HG03135 (cell line): Measurements from ENCODE around the gene MYH4.

Experiments
- ATAC-seq: cut with Tn5 transposase; IDR thresholded peaks from one replicate; pipeline ENCODE4 v1.9.1; 2021; ENCODE audit warnings: mild to moderate bottlenecking, moderate library complexity; ENCODE audit not compliant: unreplicated experiment

Gene MYH4

GRCh38 chr17:10469459-10469858, at the start of gene MYH4:
TSS of gene MYH4 (minus strand) at chr17:10469559. CDS start at chr17:10466745, 2,814 bp downstream.
- no peak for ATAC-seq

GRCh38 chr17:10518271-10519037, 49.1 kb upstream of the MYH4 start, which contains the start of gene MYH1:
TSS of gene MYH1 (minus strand) at chr17:10518542. CDS start at chr17:10516642, 1,900 bp downstream.
- ATAC-seq, result no peak

- ATAC-seq, result no peak
These were observed 47.3 kb upstream of the MYH4 start for GRCh38 chr17:10516638-10517037.

- no peak for ATAC-seq
These were observed 46.7 kb upstream of the MYH4 start for GRCh38 chr17:10516065-10516464.

GRCh38 chr17:10513299-10514067, 44.1 kb upstream of the MYH4 start:
- ATAC-seq, result no peak

- no peak for ATAC-seq
These were observed 43.5 kb upstream of the MYH4 start for GRCh38 chr17:10512856-10513255.

GRCh38 chr17:10499950-10500349, 30.6 kb upstream of the MYH4 start:
- ATAC-seq, result no peak

- ATAC-seq, result no peak
These were observed 22.6 kb upstream of the MYH4 start for GRCh38 chr17:10492004-10492403.

GRCh38 chr17:10482252-10482651, 12.9 kb upstream of the MYH4 start:
- ATAC-seq, result no peak

- no peak for ATAC-seq
These were observed 8.3 kb upstream of the MYH4 start for GRCh38 chr17:10477701-10478100.

- no peak for ATAC-seq
These were observed 5.2 kb upstream of the MYH4 start for GRCh38 chr17:10474536-10474935.

GRCh38 chr17:10471858-10472257, 2.5 kb upstream of the MYH4 start:
- no peak for ATAC-seq

- no peak for ATAC-seq
These were observed 6.0 kb downstream of the MYH4 start for GRCh38 chr17:10463402-10463801.

GRCh38 chr17:10460062-10460461, 9.3 kb downstream of the MYH4 start:
- no peak for ATAC-seq

GRCh38 chr17:10458701-10459100, 10.7 kb downstream of the MYH4 start:
- ATAC-seq, result no peak

- no peak for ATAC-seq
These were observed 11.4 kb downstream of the MYH4 start for GRCh38 chr17:10457952-10458351.

- no peak for ATAC-seq
These were observed 22.1 kb downstream of the MYH4 start for GRCh38 chr17:10447026-10447931.

GRCh38 chr17:10439816-10440215, 29.5 kb downstream of the MYH4 start:
- ATAC-seq, result no peak

- ATAC-seq, result no peak
These were observed 34.3 kb downstream of the MYH4 start for GRCh38 chr17:10435096-10435495.

GRCh38 chr17:10429421-10430045, 39.8 kb downstream of the MYH4 start:
- ATAC-seq, result no peak

GRCh38 chr17:10428781-10429180, 40.6 kb downstream of the MYH4 start:
- ATAC-seq, result no peak
